Nephron (organoid): Measurements from ENCODE around the gene NES.
A peak's percentile ranks its signal among the peaks of the same experiment; 100 is the strongest.

ENCODE experiments used
- H3K27ac Mint-ChIP-seq, 3 experiments: 2 replicates each; pipeline ENCODE4 v1.8.0; 2020; ENCODE audit warnings: mixed read lengths in 3 of 3, mild to moderate bottlenecking in 2 of 3, moderate library complexity in 1 of 3
- H3K27me3 Mint-ChIP-seq: 2 replicates; pipeline ENCODE4 v1.8.0; 2021; ENCODE audit warnings: low read depth, mild to moderate bottlenecking, moderate library complexity, mixed read lengths
- H3K36me3 Mint-ChIP-seq: 2 replicates; pipeline ENCODE4 v1.8.0; 2020; ENCODE audit warnings: low read depth, mixed read lengths
- H3K4me1 Mint-ChIP-seq: 2 replicates; pipeline ENCODE4 v1.8.0; 2020; ENCODE audit warnings: mixed read lengths
- H3K4me3 Mint-ChIP-seq, 3 experiments: 2 replicates each; pipeline ENCODE4 v1.8.0; 2020; ENCODE audit warnings: mild to moderate bottlenecking in 3 of 3, mixed read lengths in 3 of 3, moderate library complexity in 2 of 3
- H3K9me3 Mint-ChIP-seq: 2 replicates; pipeline ENCODE4 v1.8.0; 2020; ENCODE audit warnings: mixed read lengths
- TF ChIP-seq, protein P1 (sequence below), 3 experiments: fragments of 200-600 bp; sonication (generic); IDR thresholded peaks; one replicate each; pipeline ENCODE4 v1.5.0; 2021; ENCODE audit warnings: antibody characterized with exemption in 3 of 3; ENCODE audit not compliant: unreplicated experiment in 3 of 3

The NES gene

GRCh38 chr1:156690675-156691036 is 13.4 kb upstream of the NES start:
- TF ChIP-seq, protein P1, sequence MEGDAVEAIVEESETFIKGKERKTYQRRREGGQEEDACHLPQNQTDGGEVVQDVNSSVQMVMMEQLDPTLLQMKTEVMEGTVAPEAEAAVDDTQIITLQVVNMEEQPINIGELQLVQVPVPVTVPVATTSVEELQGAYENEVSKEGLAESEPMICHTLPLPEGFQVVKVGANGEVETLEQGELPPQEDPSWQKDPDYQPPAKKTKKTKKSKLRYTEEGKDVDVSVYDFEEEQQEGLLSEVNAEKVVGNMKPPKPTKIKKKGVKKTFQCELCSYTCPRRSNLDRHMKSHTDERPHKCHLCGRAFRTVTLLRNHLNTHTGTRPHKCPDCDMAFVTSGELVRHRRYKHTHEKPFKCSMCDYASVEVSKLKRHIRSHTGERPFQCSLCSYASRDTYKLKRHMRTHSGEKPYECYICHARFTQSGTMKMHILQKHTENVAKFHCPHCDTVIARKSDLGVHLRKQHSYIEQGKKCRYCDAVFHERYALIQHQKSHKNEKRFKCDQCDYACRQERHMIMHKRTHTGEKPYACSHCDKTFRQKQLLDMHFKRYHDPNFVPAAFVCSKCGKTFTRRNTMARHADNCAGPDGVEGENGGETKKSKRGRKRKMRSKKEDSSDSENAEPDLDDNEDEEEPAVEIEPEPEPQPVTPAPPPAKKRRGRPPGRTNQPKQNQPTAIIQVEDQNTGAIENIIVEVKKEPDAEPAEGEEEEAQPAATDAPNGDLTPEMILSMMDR (IDR thresholded peaks at IDR 0.05; ENCODE audit: unreplicated experiment in 3 of 3) = no peak

GRCh38 chr1:156689953-156690674 is 12.9 kb upstream of the NES start:
- Mint-ChIP-seq H3K9me3 (no peaks in the 10 kb centered on the region), H3K4me3 (peak overlapping the region; percentile 81 to 85 (median 84)), H3K4me1 (peaks cover 55% of the 10 kb centered on the region), H3K27ac (peak overlapping the region; percentile 85 to 95 (median 95)), H3K36me3 (no peaks in the 10 kb centered on the region), H3K27me3 (peaks cover 6% of the 10 kb centered on the region)
- TF ChIP-seq, protein P1 (IDR thresholded peaks at IDR 0.05; ENCODE audit: unreplicated experiment in 3 of 3) = no peak

More at GRCh38 chr1:156690675-156691036, 13.4 kb upstream of the NES start:
- no peaks in the 10 kb centered on the region for H3K9me3 Mint-ChIP-seq
- H3K36me3 Mint-ChIP-seq = no peaks in the 10 kb centered on the region
- H3K27ac Mint-ChIP-seq = peak overlapping the region; percentile 85 to 95 (median 95)
- peak overlapping the region; percentile 81 to 85 (median 84) for H3K4me3 Mint-ChIP-seq
- peaks cover 6% of the 10 kb centered on the region for H3K27me3 Mint-ChIP-seq
- H3K4me1 Mint-ChIP-seq = peaks cover 55% of the 10 kb centered on the region

GRCh38 chr1:156689035-156689952 is 12.1 kb upstream of the NES start:
- Mint-ChIP-seq H3K27ac (peak overlapping the region; percentile 85 to 95 (median 95)), H3K9me3 (no peaks in the 10 kb centered on the region), H3K4me3 (peak overlapping the region; percentile 81 to 85 (median 84)), H3K4me1 (peaks cover 50% of the 10 kb centered on the region), H3K36me3 (no peaks in the 10 kb centered on the region), H3K27me3 (peaks cover 6% of the 10 kb centered on the region)
- TF ChIP-seq, protein P1 (IDR thresholded peaks at IDR 0.05; ENCODE audit: unreplicated experiment in 3 of 3) = peak; percentile 85 to 93 (median 85)

DNA sequence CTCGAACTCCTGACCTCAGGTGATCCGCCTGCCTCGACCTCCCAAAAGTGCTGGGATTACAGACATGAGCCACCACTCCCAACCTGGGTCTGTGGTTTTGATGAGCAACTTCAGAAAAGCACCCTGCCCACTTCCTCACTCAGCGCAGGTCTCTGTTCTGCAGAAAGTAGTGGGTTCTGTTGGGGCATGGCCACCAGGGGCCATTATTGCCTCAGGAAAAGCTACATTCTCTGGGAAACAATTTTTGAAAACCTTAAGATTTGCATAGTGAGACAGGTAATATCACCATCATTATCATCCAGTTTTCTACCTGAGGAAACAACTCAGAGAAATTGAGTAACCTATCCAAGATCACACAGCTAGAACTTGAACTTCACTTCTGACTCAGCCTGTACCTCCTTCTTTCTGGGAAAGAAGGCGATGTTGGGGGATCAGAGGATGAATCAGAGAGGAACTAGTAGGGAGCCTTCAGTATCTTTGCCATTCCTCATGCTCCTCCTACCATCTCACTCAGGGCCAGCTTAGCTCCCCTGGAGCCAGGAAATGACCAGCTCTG is 7.1 kb upstream of the NES start:
- no peak overlapping the region for H3K4me3 Mint-ChIP-seq
- TF ChIP-seq, protein P1 (IDR thresholded peaks at IDR 0.05; ENCODE audit: unreplicated experiment in 3 of 3) = no peak
- no peaks in the 10 kb centered on the region for H3K36me3 Mint-ChIP-seq
- H3K27ac Mint-ChIP-seq = no peak overlapping the region
- H3K27me3 Mint-ChIP-seq = peaks cover 28% of the 10 kb centered on the region
- peaks cover 4% of the 10 kb centered on the region for H3K4me1 Mint-ChIP-seq
- H3K9me3 Mint-ChIP-seq = no peaks in the 10 kb centered on the region

DNA sequence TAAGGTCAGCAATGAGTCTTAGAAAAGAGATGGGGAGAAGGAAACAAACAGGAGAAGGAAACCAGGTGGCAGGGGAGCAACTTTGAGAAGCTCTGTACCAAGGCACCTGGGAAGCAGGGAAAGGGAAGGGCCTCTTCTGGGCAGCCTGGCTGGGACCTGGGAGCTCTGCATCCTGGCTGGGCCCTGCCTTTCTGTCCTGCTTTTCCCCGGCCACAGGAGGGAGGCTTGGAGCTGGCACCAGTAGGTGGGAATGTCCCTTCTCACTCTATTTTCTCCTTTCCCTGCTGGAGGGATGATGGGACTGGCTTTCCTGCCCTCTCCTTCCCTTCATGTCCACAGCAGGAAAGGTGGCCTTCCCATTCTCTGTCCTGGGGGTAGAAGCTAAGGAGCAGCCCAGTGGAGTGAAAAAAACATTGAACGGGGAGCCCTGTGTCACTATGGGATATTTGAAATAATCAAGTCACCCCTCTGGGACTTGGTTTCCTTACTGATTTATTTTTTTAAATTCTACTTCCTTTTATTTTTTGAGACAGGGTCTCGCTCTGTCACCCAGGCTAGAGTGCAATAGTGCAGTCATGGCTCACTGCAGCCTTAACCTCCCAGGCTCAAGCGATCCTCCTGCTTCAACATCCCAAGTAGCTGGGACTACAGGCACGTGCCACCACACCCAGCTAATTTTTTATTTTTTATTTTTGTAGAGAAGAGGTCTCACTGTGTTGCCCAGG is 5.1 kb upstream of the NES start:
- TF ChIP-seq, protein P1 (IDR thresholded peaks at IDR 0.05; ENCODE audit: unreplicated experiment in 3 of 3) = no peak
- no peak overlapping the region for H3K4me3 Mint-ChIP-seq
- H3K36me3 Mint-ChIP-seq = no peaks in the 10 kb centered on the region
- no peaks in the 10 kb centered on the region for H3K9me3 Mint-ChIP-seq
- peaks cover 11% of the 10 kb centered on the region for H3K4me1 Mint-ChIP-seq
- peaks cover 31% of the 10 kb centered on the region for H3K27me3 Mint-ChIP-seq
- H3K27ac Mint-ChIP-seq = no peak overlapping the region
